ENCODE data around the gene KCNJ15. TPM values are rescaled to one million over a fixed set of nuclear protein-coding genes. Genes with fewer than 3 reads are reported as not detected.
A peak's percentile ranks its signal among the peaks of the same experiment; 100 is the strongest.

KCNJ15 gene
- total RNA-seq, 4 donors from 2014 or later = 4.6 to 9.2 (median 6.5) TPM

DNA sequence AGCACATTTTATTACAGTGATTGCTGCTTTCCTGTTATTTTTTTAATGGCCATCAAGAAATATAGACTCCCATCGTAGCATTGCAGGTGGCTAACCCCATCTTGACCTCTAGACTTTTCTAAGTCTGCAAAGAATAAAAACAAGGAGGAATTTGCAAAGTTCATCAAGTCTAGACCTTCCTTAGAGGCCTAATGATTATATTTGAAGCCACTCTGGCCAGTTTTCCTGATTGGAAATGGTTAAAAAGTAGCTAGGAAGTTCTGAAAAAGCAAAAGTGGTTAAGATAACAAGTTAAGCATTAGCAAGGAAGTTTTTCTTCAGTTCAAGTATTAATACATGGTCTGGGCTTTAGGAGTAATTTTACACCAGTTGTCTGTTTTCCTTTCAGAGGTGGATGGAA lies 16.7 kb upstream of the KCNJ15 start:
- no peaks in the 10 kb centered on the region for H3K9me3 ChIP-seq
- WGBS = 73% methylated on average over 1 of the region's 1 CpG
- H3K4me3 ChIP-seq = no peak overlapping the region
- no peak for DNase-seq (ENCODE audit: low spot score in 2 of 2)
- H3K36me3 ChIP-seq = no peaks in the 10 kb centered on the region
- peaks cover 29% of the 10 kb centered on the region for H3K4me1 ChIP-seq
- H3K27ac ChIP-seq = peak overlapping the region; percentile 76
- no peaks in the 10 kb centered on the region for H3K27me3 ChIP-seq
- TF ChIP-seq POLR2A (IDR thresholded peaks at IDR 0.05) = no peak
- TF ChIP-seq, protein P1, sequence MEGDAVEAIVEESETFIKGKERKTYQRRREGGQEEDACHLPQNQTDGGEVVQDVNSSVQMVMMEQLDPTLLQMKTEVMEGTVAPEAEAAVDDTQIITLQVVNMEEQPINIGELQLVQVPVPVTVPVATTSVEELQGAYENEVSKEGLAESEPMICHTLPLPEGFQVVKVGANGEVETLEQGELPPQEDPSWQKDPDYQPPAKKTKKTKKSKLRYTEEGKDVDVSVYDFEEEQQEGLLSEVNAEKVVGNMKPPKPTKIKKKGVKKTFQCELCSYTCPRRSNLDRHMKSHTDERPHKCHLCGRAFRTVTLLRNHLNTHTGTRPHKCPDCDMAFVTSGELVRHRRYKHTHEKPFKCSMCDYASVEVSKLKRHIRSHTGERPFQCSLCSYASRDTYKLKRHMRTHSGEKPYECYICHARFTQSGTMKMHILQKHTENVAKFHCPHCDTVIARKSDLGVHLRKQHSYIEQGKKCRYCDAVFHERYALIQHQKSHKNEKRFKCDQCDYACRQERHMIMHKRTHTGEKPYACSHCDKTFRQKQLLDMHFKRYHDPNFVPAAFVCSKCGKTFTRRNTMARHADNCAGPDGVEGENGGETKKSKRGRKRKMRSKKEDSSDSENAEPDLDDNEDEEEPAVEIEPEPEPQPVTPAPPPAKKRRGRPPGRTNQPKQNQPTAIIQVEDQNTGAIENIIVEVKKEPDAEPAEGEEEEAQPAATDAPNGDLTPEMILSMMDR (IDR thresholded peaks at IDR 0.05) = no peak
- no peak for TF ChIP-seq EP300 (IDR thresholded peaks at IDR 0.05)
- TF ChIP-seq POLR2AphosphoS5 (IDR thresholded peaks at IDR 0.05) = no peak

- H3K9me3 ChIP-seq = no peaks in the 10 kb centered on the region
- TF ChIP-seq EP300 (IDR thresholded peaks at IDR 0.05) (no peak), POLR2AphosphoS5 (IDR thresholded peaks at IDR 0.05) (no peak), POLR2A (IDR thresholded peaks at IDR 0.05) (no peak)
- TF ChIP-seq, protein P1 (IDR thresholded peaks at IDR 0.05) = no peak
- H3K27me3 ChIP-seq = no peaks in the 10 kb centered on the region
- H3K4me1 ChIP-seq = peaks cover 25% of the 10 kb centered on the region
- 58% methylated on average over 10 of the region's 10 CpGs for WGBS
- H3K4me3 ChIP-seq = no peak overlapping the region
- DNase-seq (ENCODE audit: low spot score in 2 of 2) = peak in 1 of 2 donors; percentile 71
- peak overlapping the region; percentile 76 for H3K27ac ChIP-seq
- no peaks in the 10 kb centered on the region for H3K36me3 ChIP-seq
These were observed 15.6 kb upstream of the KCNJ15 start for GRCh38 chr21:38241029-38241740.

DNA sequence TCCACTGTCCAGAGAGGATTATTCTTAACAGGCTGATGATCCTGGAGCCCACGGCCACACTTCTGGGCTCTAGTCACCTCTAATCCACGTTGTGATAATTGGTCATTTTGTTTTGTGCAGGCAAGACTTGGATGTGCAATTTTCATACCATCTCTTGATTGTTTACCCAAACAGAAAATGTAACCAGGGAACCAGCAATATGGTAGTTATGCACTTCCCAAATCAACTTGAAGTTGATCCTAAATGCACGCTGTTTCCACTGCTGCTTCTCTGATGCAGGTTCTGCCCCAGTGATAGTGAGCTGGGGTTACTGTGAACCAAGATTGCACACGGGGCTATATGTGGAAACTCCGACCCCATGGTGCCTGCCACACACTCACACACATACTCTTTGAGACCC lies 14.7 kb upstream of the KCNJ15 start:
- Histone ChIP-seq H3K4me3 (no peak overlapping the region), H3K36me3 (no peaks in the 10 kb centered on the region), H3K9me3 (no peaks in the 10 kb centered on the region), H3K4me1 (peaks cover 25% of the 10 kb centered on the region), H3K27ac (peak overlapping the region; percentile 76), H3K27me3 (no peaks in the 10 kb centered on the region)
- DNase-seq (ENCODE audit: low spot score in 2 of 2) = no peak
- TF ChIP-seq POLR2AphosphoS5 (IDR thresholded peaks at IDR 0.05) (no peak), POLR2A (IDR thresholded peaks at IDR 0.05) (no peak), EP300 (IDR thresholded peaks at IDR 0.05) (no peak)
- TF ChIP-seq, protein P1 (IDR thresholded peaks at IDR 0.05) = no peak
- WGBS = 74% methylated on average over 5 of the region's 5 CpGs

GRCh38 chr21:38243732-38244406 lies 12.9 kb upstream of the KCNJ15 start:
- Histone ChIP-seq H3K27me3 (no peaks in the 10 kb centered on the region), H3K36me3 (no peaks in the 10 kb centered on the region), H3K9me3 (no peaks in the 10 kb centered on the region), H3K4me3 (no peak overlapping the region), H3K27ac (no peak overlapping the region), H3K4me1 (peaks cover 25% of the 10 kb centered on the region)
- TF ChIP-seq POLR2A (IDR thresholded peaks at IDR 0.05) = no peak
- TF ChIP-seq EP300 (IDR thresholded peaks at IDR 0.05) = no peak
- TF ChIP-seq POLR2AphosphoS5 (IDR thresholded peaks at IDR 0.05) = no peak
- TF ChIP-seq, protein P1 (IDR thresholded peaks at IDR 0.05) = no peak
- WGBS = 81% methylated on average over 7 of the region's 7 CpGs
- no peak for DNase-seq (ENCODE audit: low spot score in 2 of 2)

- Histone ChIP-seq H3K4me3 (no peak overlapping the region), H3K27me3 (no peaks in the 10 kb centered on the region), H3K27ac (no peak overlapping the region), H3K36me3 (no peaks in the 10 kb centered on the region), H3K4me1 (peaks cover 25% of the 10 kb centered on the region), H3K9me3 (no peaks in the 10 kb centered on the region)
- WGBS = 38% methylated on average over 2 of the region's 2 CpGs
- DNase-seq (ENCODE audit: low spot score in 2 of 2) = no peak
- TF ChIP-seq EP300 (IDR thresholded peaks at IDR 0.05) = no peak
- TF ChIP-seq, protein P1 (IDR thresholded peaks at IDR 0.05) = no peak
- TF ChIP-seq POLR2A (IDR thresholded peaks at IDR 0.05) = no peak
- TF ChIP-seq POLR2AphosphoS5 (IDR thresholded peaks at IDR 0.05) = no peak
These were observed 12.4 kb upstream of the KCNJ15 start for GRCh38 chr21:38244407-38244787.
